Naive thymus-derived CD4-positive, alpha-beta T cell (primary cell): ENCODE results near the gene NFKBIZ. TPM values are rescaled to one million over a fixed set of nuclear protein-coding genes. Genes with fewer than 3 reads are reported as not detected.

Experiments
- ATAC-seq: fragments of 150-1000 bp; cut with Tn5 transposase; 2 replicates; pipeline ENCODE4 v1.10.0; 2021; ENCODE audit warnings: mild to moderate bottlenecking, moderate library complexity
- CTCF ChIA-PET: fragments of 350-600 bp; sonication (Branson Sonifier 250); formaldehyde crosslinking; loops from one replicate; lab custom pipeline; 2021; ENCODE audit warnings: antibody characterized with exemption; lab: Charles Lee
- POLR2A ChIA-PET: fragments of 350-600 bp; sonication (Branson Sonifier 250); formaldehyde crosslinking; loops from one replicate; lab custom pipeline; 2021; ENCODE audit warnings: antibody characterized with exemption, inconsistent platforms; lab: Charles Lee
- DNase-seq, 9 donors: peaks; one replicate each; pipeline versions ENCODE4 v3.0.0 to v3.0.0-alpha.2; 2020 to 2022; ENCODE audit warnings: mixed read lengths in 1 of 9
- H3K27ac ChIP-seq: one replicate; pipeline ENCODE4 v1.7.0; 2013; ENCODE audit warnings: mild to moderate bottlenecking, low read depth, low read length, moderate library complexity
- H3K27me3 ChIP-seq, 2 donors: one replicate each; pipeline ENCODE4 v1.7.0; 2013; ENCODE audit warnings: low read length in 2 of 2, mild to moderate bottlenecking in 2 of 2, moderate library complexity in 2 of 2; ENCODE audit not compliant: control insufficient read depth in 2 of 2, insufficient read depth in 2 of 2
- H3K36me3 ChIP-seq, 3 experiments: 1 replicate in 2 of 3; 2 replicates in 1 of 3; pipeline ENCODE4 v1.7.0; 2013; ENCODE audit warnings: low read length in 3 of 3, mild to moderate bottlenecking in 3 of 3, moderate library complexity in 1 of 3; ENCODE audit not compliant: insufficient read depth in 3 of 3, control insufficient read depth in 2 of 3
- H3K4me1 ChIP-seq, 2 donors: one replicate each; pipeline ENCODE4 v1.7.0; 2013; ENCODE audit warnings: low read length in 2 of 2, mild to moderate bottlenecking in 2 of 2, moderate library complexity in 1 of 2; ENCODE audit not compliant: control insufficient read depth in 2 of 2, insufficient read depth in 2 of 2
- H3K4me3 ChIP-seq: 2 replicates; pipeline ENCODE4 v1.7.0; 2013; ENCODE audit warnings: mild to moderate bottlenecking, low read length
- H3K9me3 ChIP-seq, 3 experiments: 1 replicate in 2 of 3; 2 replicates in 1 of 3; pipeline ENCODE4 v1.7.0; 2013; ENCODE audit warnings: low read length in 3 of 3; ENCODE audit not compliant: control insufficient read depth in 2 of 3
- H3K27ac Mint-ChIP-seq, 9 donors: one replicate each; pipeline ENCODE4 v1.8.0; 2020 to 2022; ENCODE audit warnings: mixed read lengths in 9 of 9, mild to moderate bottlenecking in 8 of 9, moderate library complexity in 5 of 9, inconsistent platforms in 2 of 9
- H3K27me3 Mint-ChIP-seq, 5 donors: one replicate each; pipeline ENCODE4 v1.8.0; 2021 to 2022; ENCODE audit warnings: mixed read lengths in 5 of 5, mild to moderate bottlenecking in 1 of 5
- H3K36me3 Mint-ChIP-seq, 5 donors: one replicate each; pipeline ENCODE4 v1.8.0; 2020 to 2022; ENCODE audit warnings: mixed read lengths in 5 of 5, mild to moderate bottlenecking in 3 of 5, inconsistent platforms in 1 of 5
- H3K4me1 Mint-ChIP-seq, 7 donors: one replicate each; pipeline ENCODE4 v1.8.0; 2020 to 2022; ENCODE audit warnings: mixed read lengths in 7 of 7, mild to moderate bottlenecking in 3 of 7, inconsistent platforms in 1 of 7
- H3K4me3 Mint-ChIP-seq, 10 donors: one replicate each; pipeline ENCODE4 v1.8.0; 2020 to 2022; ENCODE audit warnings: mild to moderate bottlenecking in 10 of 10, mixed read lengths in 10 of 10, moderate library complexity in 6 of 10, inconsistent platforms in 2 of 10
- H3K9me3 Mint-ChIP-seq, 11 donors: one replicate each; pipeline ENCODE4 v1.8.0; 2020 to 2022; ENCODE audit warnings: mixed read lengths in 11 of 11, mild to moderate bottlenecking in 4 of 11, inconsistent platforms in 1 of 11, moderate library complexity in 1 of 11
- intact Hi-C, 2 donors: fragments of 100-400 bp; cut with micrococcal nuclease; formaldehyde crosslinking; loops; one replicate each; pipeline ENCODE4 v1.15.1; 2023
- polyA plus RNA-seq, 2 donors: library from polyadenylated mRNA; unstranded; fragments of 300-500 nt; fragmentation: Illumina TruSeq; gene quantifications; one replicate each; pipeline ENCODE4 v1.2.3, GENCODE V29; 2021
- total RNA-seq, 6 experiments: library from RNA in 5 of 6; stranded (reverse) in 5 of 6; gene quantifications; 1 replicate in 5 of 6; 2 replicates in 1 of 6; pipeline ENCODE4 v1.2.3 and lab custom pipeline; 2021 to 2026

Gene NFKBIZ
- total and polyA plus RNA-seq, 7 experiments from 2014 or later = 21.0 to 913 (median 117) TPM

DNA sequence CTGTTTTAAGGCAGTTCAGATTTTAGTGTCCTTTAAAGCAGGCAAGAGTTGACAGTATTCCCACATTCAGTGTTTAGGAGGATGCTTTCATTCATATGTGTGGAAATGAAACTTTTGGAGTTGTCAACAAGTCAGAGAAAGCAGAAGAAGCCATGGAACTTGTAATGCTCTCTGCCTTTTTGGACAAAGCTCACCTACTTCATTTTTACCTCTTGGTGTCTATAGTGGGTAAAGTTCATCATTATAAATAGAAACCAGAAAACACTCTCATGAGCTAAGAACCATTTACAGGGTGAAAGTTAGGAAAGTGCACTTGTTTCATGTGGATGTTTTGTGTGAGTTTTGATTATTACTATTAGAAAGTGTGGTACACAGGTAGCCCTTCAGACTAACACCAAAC lies 9.2 kb upstream of the NFKBIZ start:
- H3K9me3 Mint-ChIP-seq = peaks cover 0 to 15% (median 5%) of the 10 kb centered on the region in 11 donors
- ChIA-PET POLR2A (interaction anchor here (0.6 to 3.7 kb wide), 3 partner anchors 9 to 12 kb away, joined by 3 to 29 read pairs (median 5); partner anchors contain the start of gene NFKBIZ), CTCF (interaction anchor here (1.2 kb wide), 1 partner anchor 12 kb away, joined by 3 read pairs; no protein-coding TSS in a partner anchor)
- no peaks in the 10 kb centered on the region for H3K27me3 ChIP-seq
- H3K27me3 Mint-ChIP-seq = no peaks in the 10 kb centered on the region
- DNase-seq (no peak), ATAC-seq (no peak)
- H3K4me1 ChIP-seq = no peaks in the 10 kb centered on the region
- peaks cover 4 to 41% (median 25%) of the 10 kb centered on the region in 5 donors for H3K36me3 Mint-ChIP-seq
- no peak overlapping the region for H3K4me3 Mint-ChIP-seq
- peaks cover 18 to 38% (median 22%) of the 10 kb centered on the region in 7 donors for H3K4me1 Mint-ChIP-seq
- no peak overlapping the region for H3K4me3 ChIP-seq
- H3K36me3 ChIP-seq = no peaks in the 10 kb centered on the region
- no peak overlapping the region for H3K27ac Mint-ChIP-seq
- intact Hi-C loops = no loop called here
- H3K27ac ChIP-seq = no peak overlapping the region
- no peaks in the 10 kb centered on the region for H3K9me3 ChIP-seq

DNA sequence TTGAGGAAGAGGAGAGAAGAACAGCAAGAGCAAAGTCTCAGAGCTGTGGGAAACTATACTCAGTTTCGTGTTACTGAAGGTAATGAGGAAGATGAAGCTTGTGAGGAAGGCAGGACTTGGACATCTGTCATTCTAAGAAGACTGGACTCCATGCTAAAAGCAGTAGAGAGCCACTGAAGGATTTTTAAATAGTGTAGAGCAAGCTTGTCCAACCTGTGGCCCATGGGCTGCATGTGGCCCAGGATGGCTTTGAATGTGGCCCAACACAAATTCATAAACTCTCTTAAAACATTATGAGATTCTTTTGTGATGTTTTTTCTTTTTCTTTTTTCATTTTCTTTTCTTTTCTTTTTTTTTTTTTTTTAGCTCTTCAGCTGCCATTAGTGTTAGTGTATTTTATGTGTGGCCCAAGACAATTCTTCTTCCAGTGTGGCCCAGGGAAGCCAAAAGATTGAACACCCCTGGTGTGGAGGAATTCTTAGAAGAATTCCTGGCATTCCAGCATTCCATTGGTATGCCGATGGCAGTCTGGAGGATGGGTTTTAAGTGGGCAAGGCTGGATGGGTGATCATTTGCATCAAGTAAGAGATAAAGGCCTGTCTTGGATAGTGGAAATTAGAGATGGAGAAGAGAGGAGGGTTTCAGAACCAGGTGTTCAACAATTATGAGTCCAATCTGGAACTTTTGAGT lies 6.9 kb upstream of the NFKBIZ start:
- CTCF ChIA-PET = interaction anchor here (0.6 to 1.3 kb wide), 2 partner anchors 8 to 34 kb away, joined by 3 read pairs; no protein-coding TSS in a partner anchor
- peak overlapping the region in 2 of 9 donors; percentile 25 to 51 for H3K27ac Mint-ChIP-seq
- Histone ChIP-seq H3K4me1 (no peaks in the 10 kb centered on the region), H3K36me3 (no peaks in the 10 kb centered on the region), H3K9me3 (no peaks in the 10 kb centered on the region), H3K4me3 (no peak overlapping the region), H3K27ac (no peak overlapping the region), H3K27me3 (no peaks in the 10 kb centered on the region)
- no peak overlapping the region for H3K4me3 Mint-ChIP-seq
- H3K36me3 Mint-ChIP-seq = peaks cover 4 to 42% (median 19%) of the 10 kb centered on the region in 5 donors
- peaks cover 4 to 20% (median 10%) of the 10 kb centered on the region in 7 donors for H3K4me1 Mint-ChIP-seq
- H3K9me3 Mint-ChIP-seq = peaks cover 0 to 15% (median 5%) of the 10 kb centered on the region in 11 donors
- ATAC-seq = no peak
- intact Hi-C loops = no loop called here
- DNase-seq = no peak
- H3K27me3 Mint-ChIP-seq = no peaks in the 10 kb centered on the region
- POLR2A ChIA-PET = interaction anchor here (0.5 to 3.1 kb wide), 6 partner anchors 10 to 272 kb away, joined by 3 to 10 read pairs (median 5); no protein-coding TSS in a partner anchor

DNA sequence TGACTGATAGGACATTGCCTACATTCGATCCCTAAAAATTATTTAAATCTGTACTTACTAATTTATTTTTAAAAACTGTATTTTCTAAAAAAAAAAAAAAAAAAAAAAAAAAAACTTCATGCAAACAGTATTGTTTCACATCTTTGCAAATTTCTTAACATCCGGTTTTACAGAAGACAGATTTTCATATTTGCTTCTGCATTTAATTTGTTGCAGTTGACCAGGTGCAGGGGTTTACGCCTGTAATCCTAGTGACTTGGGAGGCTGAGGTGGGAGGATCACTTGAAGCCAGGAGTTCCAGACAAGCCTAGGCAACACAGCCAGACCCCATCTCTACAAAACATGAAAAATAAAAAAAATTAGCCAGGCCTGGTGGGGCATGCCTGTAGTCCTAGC lies 6.4 kb upstream of the NFKBIZ start:
- Histone ChIP-seq H3K4me1 (no peaks in the 10 kb centered on the region), H3K27me3 (no peaks in the 10 kb centered on the region), H3K9me3 (no peaks in the 10 kb centered on the region), H3K27ac (no peak overlapping the region), H3K36me3 (no peaks in the 10 kb centered on the region), H3K4me3 (no peak overlapping the region)
- Mint-ChIP-seq H3K9me3 (peaks cover 0 to 15% (median 5%) of the 10 kb centered on the region in 11 donors), H3K4me1 (peaks cover 2 to 21% (median 8%) of the 10 kb centered on the region in 7 donors), H3K27ac (peak overlapping the region in 1 of 9 donors; percentile 57), H3K27me3 (no peaks in the 10 kb centered on the region), H3K4me3 (no peak overlapping the region), H3K36me3 (peaks cover 4 to 42% (median 19%) of the 10 kb centered on the region in 5 donors)
- ChIA-PET POLR2A (interaction anchor here (0.6 to 3.1 kb wide), 5 partner anchors 13 to 271 kb away, joined by 3 to 10 read pairs (median 3); no protein-coding TSS in a partner anchor), CTCF (interaction anchor here (0.6 to 1.3 kb wide), 2 partner anchors 9 to 34 kb away, joined by 3 read pairs; no protein-coding TSS in a partner anchor)
- DNase-seq (no peak), ATAC-seq (no peak)
- intact Hi-C loops = no loop called here

DNA sequence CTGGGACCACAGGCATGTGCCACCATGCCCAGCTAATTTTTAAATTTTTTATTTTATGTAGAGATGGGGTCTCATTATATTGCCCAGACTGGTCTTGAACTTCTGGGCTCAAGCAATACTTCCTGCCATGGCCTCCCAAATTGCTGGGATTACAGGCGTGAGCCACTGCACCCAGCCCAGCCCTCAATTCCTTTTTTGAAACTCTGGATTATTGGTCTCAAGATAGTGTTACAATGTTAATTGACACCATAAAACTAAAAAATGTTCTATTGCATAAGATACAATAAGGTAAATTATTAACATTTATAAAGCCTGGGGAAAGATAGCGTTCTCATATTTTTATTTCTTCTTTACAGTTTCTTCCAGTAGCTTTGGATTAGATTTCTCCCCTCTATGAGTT lies 3.9 kb upstream of the NFKBIZ start:
- Mint-ChIP-seq H3K27ac (peak overlapping the region in 1 of 9 donors; percentile 57), H3K27me3 (no peaks in the 10 kb centered on the region), H3K36me3 (peaks cover 7 to 40% (median 16%) of the 10 kb centered on the region in 5 donors), H3K9me3 (peaks cover 0 to 15% (median 8%) of the 10 kb centered on the region in 11 donors), H3K4me3 (no peak overlapping the region), H3K4me1 (peaks cover 8 to 27% (median 11%) of the 10 kb centered on the region in 7 donors)
- intact Hi-C loops = no loop called here
- H3K4me3 ChIP-seq = no peak overlapping the region
- H3K4me1 ChIP-seq = no peaks in the 10 kb centered on the region
- ChIA-PET CTCF (interaction anchor here (0.8 to 1.3 kb wide), 2 partner anchors 377 to 383 kb away, joined by 3 read pairs; no protein-coding TSS in a partner anchor), POLR2A (interaction anchor here (0.6 to 3.1 kb wide), 6 partner anchors 11 to 379 kb away, joined by 3 to 10 read pairs (median 4); no protein-coding TSS in a partner anchor)
- H3K9me3 ChIP-seq = no peaks in the 10 kb centered on the region
- peaks cover 0 to 6% (median 0%) of the 10 kb centered on the region in 3 experiments for H3K36me3 ChIP-seq
- H3K27ac ChIP-seq = no peak overlapping the region
- H3K27me3 ChIP-seq = no peaks in the 10 kb centered on the region
- ATAC-seq (no peak), DNase-seq (no peak)

DNA sequence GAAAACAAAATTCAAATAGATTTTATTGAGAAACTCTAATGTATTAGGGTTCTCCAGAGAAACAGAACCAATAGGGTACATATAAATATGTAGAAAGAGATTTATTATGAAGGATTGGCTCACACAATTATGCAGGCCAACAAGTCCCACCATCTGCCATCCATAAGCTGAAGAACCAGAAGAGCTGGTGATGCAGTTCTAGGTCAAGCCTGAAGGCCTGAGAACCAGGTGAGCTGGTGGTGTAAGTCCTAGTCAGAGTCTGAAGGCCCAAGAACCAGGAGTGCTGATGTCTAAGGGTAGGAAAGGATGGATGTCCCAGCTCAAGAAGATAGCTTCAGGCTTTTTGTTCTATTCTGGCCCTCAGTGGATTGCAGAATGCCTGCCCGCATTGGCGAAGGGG lies 2.6 kb upstream of the NFKBIZ start:
- no peak overlapping the region for H3K27ac ChIP-seq
- CTCF ChIA-PET = no interaction called here
- H3K4me1 ChIP-seq = peaks cover 4 to 9% of the 10 kb centered on the region in 2 donors
- intact Hi-C loops = loop anchor here in 1 of 2 donors (1.0 kb wide), 1 partner anchor 11 kb away; no protein-coding TSS in a partner anchor
- H3K9me3 ChIP-seq = no peaks in the 10 kb centered on the region
- no peaks in the 10 kb centered on the region for H3K27me3 ChIP-seq
- H3K4me3 Mint-ChIP-seq = no peak overlapping the region
- H3K9me3 Mint-ChIP-seq = peaks cover 0 to 14% (median 7%) of the 10 kb centered on the region in 11 donors
- peak overlapping the region in 6 of 9 donors; percentile 33 to 99 (median 76) for H3K27ac Mint-ChIP-seq
- POLR2A ChIA-PET = interaction anchor here (1.1 to 1.6 kb wide), 3 partner anchors 10 to 19 kb away, joined by 3 to 13 read pairs (median 9); no protein-coding TSS in a partner anchor
- H3K4me3 ChIP-seq = no peak overlapping the region
- H3K27me3 Mint-ChIP-seq = no peaks in the 10 kb centered on the region
- H3K4me1 Mint-ChIP-seq = peaks cover 15 to 32% (median 19%) of the 10 kb centered on the region in 7 donors
- peaks cover 7 to 42% (median 23%) of the 10 kb centered on the region in 5 donors for H3K36me3 Mint-ChIP-seq
- H3K36me3 ChIP-seq = peaks cover 0 to 11% (median 0%) of the 10 kb centered on the region in 3 experiments
- ATAC-seq (no peak), DNase-seq (no peak)

DNA sequence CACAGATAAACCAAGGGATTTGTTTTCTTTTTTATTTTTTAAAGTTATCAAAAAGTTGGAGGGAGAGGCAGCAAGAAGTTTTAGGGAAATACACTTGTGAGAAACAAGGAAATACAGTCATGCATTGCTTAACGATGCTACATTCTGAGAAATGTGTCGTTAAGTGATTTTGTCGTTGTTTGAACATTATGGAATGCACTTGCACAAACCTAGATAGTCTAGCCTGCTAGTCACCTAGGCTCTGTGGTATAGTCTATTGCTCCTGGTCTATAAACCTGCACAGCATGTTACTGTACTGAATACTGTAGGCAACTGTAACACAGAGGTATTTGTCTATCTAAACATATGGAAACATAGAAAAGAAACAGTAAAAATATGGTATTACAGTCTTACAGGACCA lies 2.0 kb upstream of the NFKBIZ start:
- DNase-seq (no peak), ATAC-seq (no peak)
- peaks cover 0 to 17% (median 2%) of the 10 kb centered on the region in 3 experiments for H3K36me3 ChIP-seq
- peak overlapping the region in 2 of 10 donors; percentile 11 to 25 for H3K4me3 Mint-ChIP-seq
- no peaks in the 10 kb centered on the region for H3K27me3 ChIP-seq
- POLR2A ChIA-PET = interaction anchor here (1.1 to 3.7 kb wide), 10 partner anchors 9 to 377 kb away, joined by 3 to 56 read pairs (median 11); no protein-coding TSS in a partner anchor
- H3K27me3 Mint-ChIP-seq = no peaks in the 10 kb centered on the region
- no peak overlapping the region for H3K27ac ChIP-seq
- H3K9me3 ChIP-seq = no peaks in the 10 kb centered on the region
- H3K4me1 Mint-ChIP-seq = peaks cover 22 to 34% (median 23%) of the 10 kb centered on the region in 7 donors
- H3K36me3 Mint-ChIP-seq = peaks cover 9 to 43% (median 24%) of the 10 kb centered on the region in 5 donors
- no peak overlapping the region for H3K4me3 ChIP-seq
- H3K9me3 Mint-ChIP-seq = peaks cover 0 to 8% (median 3%) of the 10 kb centered on the region in 11 donors
- CTCF ChIA-PET = interaction anchor here (0.5 kb wide), 2 partner anchors 177 to 530 kb away, joined by 3 to 4 read pairs; no protein-coding TSS in a partner anchor
- H3K4me1 ChIP-seq = peaks cover 10 to 14% of the 10 kb centered on the region in 2 donors
- H3K27ac Mint-ChIP-seq = peak overlapping the region in 8 of 9 donors; percentile 86 to 99 (median 94)
- intact Hi-C loops = no loop called here
